Activated CD8-positive, alpha-beta memory T cell treated with anti-CD3 and anti-CD28 coated beads for 48 hours (primary cell): ENCODE results near the gene CA5B.
"Not testable (repeated sequence)": the region's sequence is repeated elsewhere in the genome, so short reads cannot be mapped to it uniquely, and the experiment has no call there.

ENCODE experiments used
- DNase-seq, 3 experiments: peaks; one replicate each; pipeline ENCODE4 v3.0.0-alpha.2; 2020; ENCODE audit warnings: low read depth in 2 of 3, low spot score in 2 of 3

CA5B gene

GRCh38 chrX:15747626-15748173 is 9.6 kb downstream of the CA5B start:
- DNase-seq = no peak

- DNase-seq = no peak
These were observed 10.8 kb downstream of the CA5B start for GRCh38 chrX:15748841-15749240.

GRCh38 chrX:15749642-15750610 is 11.9 kb downstream of the CA5B start:
- no peak for DNase-seq

- no peak for DNase-seq
These were observed 12.6 kb downstream of the CA5B start for GRCh38 chrX:15750611-15751154.

- DNase-seq = no peak
These were observed 13.2 kb downstream of the CA5B start for GRCh38 chrX:15751155-15751819.

GRCh38 chrX:15755091-15755490 is 17.0 kb downstream of the CA5B start:
- DNase-seq = no peak

GRCh38 chrX:15758140-15758539 is 20.1 kb downstream of the CA5B start:
- DNase-seq = no peak

GRCh38 chrX:15759886-15760285 is 21.8 kb downstream of the CA5B start:
- DNase-seq = not testable (repeated sequence)

GRCh38 chrX:15761564-15762191 is 23.6 kb downstream of the CA5B start:
- DNase-seq = no peak

GRCh38 chrX:15769300-15769954 is 31.4 kb downstream of the CA5B start:
- no peak for DNase-seq

GRCh38 chrX:15781961-15782699 is 44.1 kb downstream of the CA5B start:
- DNase-seq = no peak

- DNase-seq = no peak
These were observed 47.2 kb downstream of the CA5B start for GRCh38 chrX:15785176-15785750.

- no peak for DNase-seq
These were observed 48.8 kb downstream of the CA5B start for GRCh38 chrX:15786915-15787314.

- peak; percentile 43 to 89 (median 70) for DNase-seq
These were observed 52.1 kb downstream of the CA5B start, which contains the start of gene ZRSR2 for GRCh38 chrX:15789979-15790768. Gene ZRSR2, plus strand, starts transcription at chrX:15790484. Its CDS starts 12 bp downstream, at chrX:15790496.

- DNase-seq = no peak
These were observed 52.8 kb downstream of the CA5B start for GRCh38 chrX:15790769-15791290.

- no peak for DNase-seq
These were observed 59.6 kb downstream of the CA5B start for GRCh38 chrX:15797707-15798106.

GRCh38 chrX:15804563-15804962 is 66.5 kb downstream of the CA5B start:
- no peak for DNase-seq

GRCh38 chrX:15808254-15808653 is 70.2 kb downstream of the CA5B start:
- no peak for DNase-seq
